ENCODE measurements around the gene SNX22.
A peak's percentile ranks its signal among the peaks of the same experiment; 100 is the strongest.

Gene SNX22

GRCh38 chr15:64153480-64154367, 2.2 kb downstream of the SNX22 start:
- DNase-seq = peak; percentile 31 to 95 (median 84)

- DNase-seq = no peak
Observed at GRCh38 chr15:64155802-64156651, 4.5 kb downstream of the SNX22 start.

GRCh38 chr15:64156652-64157331, 5.3 kb downstream of the SNX22 start:
- DNase-seq = no peak

GRCh38 chr15:64157599-64158125, 6.1 kb downstream of the SNX22 start:
- no peak for DNase-seq

- no peak for DNase-seq
Observed at GRCh38 chr15:64158363-64159134, 7.0 kb downstream of the SNX22 start.

- no peak for DNase-seq
Observed at GRCh38 chr15:64161688-64162477, 10.4 kb downstream of the SNX22 start.

GRCh38 chr15:64162478-64162868, 10.9 kb downstream of the SNX22 start:
- peak in 3 of 58 donors; percentile 58 to 68 (median 66) for DNase-seq

GRCh38 chr15:64162869-64163658, 11.5 kb downstream of the SNX22 start, which contains the start of gene PPIB:
PPIB (minus strand) TSS chr15:64163022; CDS start chr15:64162986, 36 bp downstream.
- DNase-seq = peak; percentile 84 to 99 (median 98)

GRCh38 chr15:64163659-64164362, 12.3 kb downstream of the SNX22 start:
- peak in 4 of 58 donors; percentile 41 to 58 (median 46) for DNase-seq

- no peak for DNase-seq
Observed at GRCh38 chr15:64164436-64164835, 12.9 kb downstream of the SNX22 start.

- DNase-seq = no peak
Observed at GRCh38 chr15:64166102-64166890, 14.8 kb downstream of the SNX22 start.

- peak in 36 of 58 donors; percentile 5 to 72 (median 41) for DNase-seq
Observed at GRCh38 chr15:64180235-64180824, 28.8 kb downstream of the SNX22 start.

- no peak for DNase-seq
Observed at GRCh38 chr15:64182859-64183370, 31.4 kb downstream of the SNX22 start.

- no peak for DNase-seq
Observed at GRCh38 chr15:64185146-64185911, 33.8 kb downstream of the SNX22 start.

- no peak for DNase-seq
Observed at GRCh38 chr15:64187396-64188191, 36.1 kb downstream of the SNX22 start.

Measured in anterior cingulate cortex (tissue), 58 donors.